H1 (cell line): ENCODE measurements around the gene STXBP5. TPM values are rescaled to one million over a fixed set of nuclear protein-coding genes. Genes with fewer than 3 reads are reported as not detected.

Source experiments
- CTCF ChIA-PET: fragments of 300-600 bp; sonication (Branson Sonifier 250); formaldehyde crosslinking; loops from one replicate; lab custom pipeline; 2021; ENCODE audit not compliant: partially characterized antibody; lab: Charles Lee
- POLR2A ChIA-PET: fragments of 300-600 bp; sonication (Branson Sonifier 250); formaldehyde crosslinking; loops from one replicate; lab custom pipeline; 2021; ENCODE audit warnings: inconsistent platforms; ENCODE audit not compliant: partially characterized antibody; lab: Charles Lee
- DNase-seq, 2 experiments: peaks; one replicate each; pipeline versions ENCODE4 v3.0.0 to v3.0.0-alpha.2; 2010 to 2022; ENCODE audit warnings: low spot score in 2 of 2, low read depth in 1 of 2, mixed read lengths in 1 of 2
- FAIRE-seq: peaks from 2 replicates; lab custom pipeline; 2011; peaks lifted over from hg19 to GRCh38; lab: Jason Lieb, UNC
- H2AFZ ChIP-seq: 2 replicates; pipeline ENCODE4 v1.8.1; 2012; ENCODE audit warnings: low read length, inconsistent platforms
- H2AK5ac ChIP-seq: 2 replicates; pipeline ENCODE4 v1.6.1; 2013; ENCODE audit warnings: low read depth, low read length
- H2BK120ac ChIP-seq: replicated peaks from 2 replicates; pipeline ENCODE3; 2013; ENCODE audit warnings: low read depth, low read length, inconsistent platforms
- H2BK12ac ChIP-seq: 2 replicates; pipeline ENCODE4 v1.6.1; 2013; ENCODE audit warnings: low read depth, low read length
- H2BK15ac ChIP-seq: 2 replicates; pipeline ENCODE4 v1.6.1; 2013; ENCODE audit warnings: low read length
- H2BK20ac ChIP-seq: 2 replicates; pipeline ENCODE4 v1.6.1; 2013; ENCODE audit warnings: low read length
- H2BK5ac ChIP-seq: 2 replicates; pipeline ENCODE4 v1.6.1; 2013; ENCODE audit warnings: low read depth, low read length
- H3K14ac ChIP-seq: 2 replicates; pipeline ENCODE4 v1.6.1; 2013; ENCODE audit warnings: inconsistent platforms; ENCODE audit not compliant: insufficient read length
- H3K18ac ChIP-seq: 2 replicates; pipeline ENCODE4 v1.6.1; 2013; ENCODE audit warnings: low read length; ENCODE audit errors: extremely low read depth
- H3K23ac ChIP-seq: 2 replicates; pipeline ENCODE4 v1.6.1; 2013; ENCODE audit warnings: inconsistent platforms; ENCODE audit not compliant: insufficient read length
- H3K23me2 ChIP-seq: 2 replicates; pipeline ENCODE4 v1.6.1; 2013; ENCODE audit warnings: low read depth, low read length
- H3K27ac ChIP-seq: 2 replicates; pipeline ENCODE4 v1.6.1; 2011; ENCODE audit warnings: low read depth, low read length, inconsistent platforms
- H3K27me3 ChIP-seq, 4 experiments: replicated peaks in 1 of 4; 1 replicate in 1 of 4; 2 replicates in 3 of 4; pipeline versions ENCODE4 v1.6.1 to v1.8.1; 2011 to 2013; ENCODE audit warnings: low read length in 3 of 4, mild to moderate bottlenecking in 3 of 4, inconsistent platforms in 2 of 4, mixed read lengths in 2 of 4, moderate library complexity in 1 of 4; ENCODE audit not compliant: control insufficient read depth in 3 of 4, insufficient read depth in 3 of 4; ENCODE audit errors: extremely low read depth in 1 of 4
- H3K36me3 ChIP-seq, 4 experiments: 2 replicates each; pipeline versions ENCODE4 v1.6.1 to v1.8.1; 2011 to 2013; ENCODE audit warnings: mild to moderate bottlenecking in 4 of 4, low read length in 3 of 4, moderate library complexity in 2 of 4, control low read depth in 1 of 4, inconsistent platforms in 1 of 4; ENCODE audit not compliant: insufficient read depth in 4 of 4, control insufficient read depth in 2 of 4
- H3K4ac ChIP-seq: replicated peaks from 2 replicates; pipeline ENCODE3; 2013; ENCODE audit warnings: low read length, low read depth, mixed read lengths, inconsistent platforms; ENCODE audit not compliant: insufficient read length
- H3K4me1 ChIP-seq, 4 experiments: replicated peaks in 1 of 4; 1 replicate in 1 of 4; 2 replicates in 3 of 4; pipeline versions ENCODE4 v1.6.1 to v1.8.1; 2011 to 2013; ENCODE audit warnings: low read length in 3 of 4, inconsistent platforms in 2 of 4, mixed read lengths in 1 of 4; ENCODE audit not compliant: insufficient read depth in 4 of 4, control insufficient read depth in 3 of 4
- H3K4me2 ChIP-seq, 2 experiments: 2 replicates each; pipeline versions ENCODE4 v1.6.1 to v1.8.1; 2011 to 2013; ENCODE audit warnings: low read depth in 2 of 2, low read length in 2 of 2, control low read depth in 1 of 2, inconsistent platforms in 1 of 2, mild to moderate bottlenecking in 1 of 2; ENCODE audit not compliant: insufficient read depth in 1 of 2
- H3K4me3 ChIP-seq, 4 experiments: fragments of 200-600, 300-600 bp in 1 of 4; sonication (generic), shearing (Covaris generic), sonication (Bioruptor Twin) in 1 of 4; 2 replicates each; pipeline versions ENCODE4 v1.5.1 to v1.8.1; 2011 to 2016; ENCODE audit warnings: low read length in 4 of 4, low read depth in 3 of 4, control low read depth in 2 of 4, inconsistent platforms in 2 of 4, mild to moderate bottlenecking in 2 of 4, mixed read lengths in 1 of 4, moderate library complexity in 1 of 4; ENCODE audit not compliant: insufficient read depth in 2 of 4; ENCODE audit errors: extremely low read depth in 1 of 4
- H3K56ac ChIP-seq: replicated peaks from 2 replicates; pipeline ENCODE3; 2013; ENCODE audit warnings: low read depth, mild to moderate bottlenecking, mixed read lengths, low read length, inconsistent platforms; ENCODE audit not compliant: insufficient read length
- H3K79me1 ChIP-seq: 2 replicates; pipeline ENCODE4 v1.6.1; 2013; ENCODE audit warnings: low read depth, low read length, control low read depth
- H3K79me2 ChIP-seq, 2 experiments: 2 replicates each; pipeline versions ENCODE4 v1.6.1 to v1.8.1; 2012 to 2013; ENCODE audit warnings: low read length in 2 of 2, mild to moderate bottlenecking in 2 of 2, inconsistent platforms in 1 of 2; ENCODE audit not compliant: insufficient read depth in 2 of 2, control insufficient read depth in 1 of 2
- H3K9ac ChIP-seq, 4 experiments: replicated peaks in 1 of 4; 1 replicate in 1 of 4; 2 replicates in 3 of 4; pipeline versions ENCODE4 v1.6.1 to v1.8.1; 2011 to 2013; ENCODE audit warnings: low read depth in 3 of 4, low read length in 3 of 4, control low read depth in 2 of 4, mild to moderate bottlenecking in 2 of 4, moderate library complexity in 2 of 4, inconsistent platforms in 1 of 4; ENCODE audit errors: extremely low read depth in 1 of 4
- H3K9me3 ChIP-seq, 2 experiments: 2 replicates each; pipeline versions ENCODE4 v1.6.1 to v1.8.1; 2012 to 2013; ENCODE audit warnings: mild to moderate bottlenecking in 2 of 2, moderate library complexity in 2 of 2, control low read depth in 1 of 2, inconsistent platforms in 1 of 2, low read depth in 1 of 2, low read length in 1 of 2, mixed read lengths in 1 of 2; ENCODE audit not compliant: insufficient read depth in 2 of 2
- H4K20me1 ChIP-seq, 2 experiments: replicated peaks in 1 of 2; 2 replicates each; pipeline versions ENCODE3 to v1.8.1; 2011 to 2013; ENCODE audit warnings: inconsistent platforms in 2 of 2, low read length in 2 of 2, mild to moderate bottlenecking in 1 of 2; ENCODE audit not compliant: insufficient read depth in 2 of 2, control insufficient read depth in 1 of 2
- H4K5ac ChIP-seq: 2 replicates; pipeline ENCODE4 v1.6.1; 2013; ENCODE audit warnings: low read length, low read depth, mixed read lengths, inconsistent platforms; ENCODE audit not compliant: insufficient read length
- H4K8ac ChIP-seq: 2 replicates; pipeline ENCODE4 v1.8.0; 2013; ENCODE audit warnings: mild to moderate bottlenecking, moderate library complexity, low read length, inconsistent platforms; ENCODE audit not compliant: insufficient read depth; ENCODE audit errors: extremely low read depth
- H4K91ac ChIP-seq: replicated peaks from 2 replicates; pipeline ENCODE3; 2013; ENCODE audit warnings: low read length, mixed read lengths, inconsistent platforms; ENCODE audit not compliant: insufficient read length
- BACH1 ChIP-seq: IDR thresholded peaks from 2 replicates; pipeline ENCODE4 v1.6.1; 2012; ENCODE audit warnings: low read length, improper control_type of control experiment
- CBX8 ChIP-seq: fragments of 300-800, 300-1000 bp; sonication (generic); IDR thresholded peaks from 2 replicates; pipeline ENCODE4 v1.7.1; 2016; ENCODE audit warnings: low read depth, low read length, borderline replicate concordance
- HDAC2 ChIP-seq, 2 experiments: fragments of 300-600 bp in 1 of 2; sonication (generic) in 1 of 2; IDR thresholded peaks; 2 replicates each; pipeline ENCODE4 v1.6.1; 2011 to 2012; ENCODE audit warnings: low read depth in 2 of 2, low read length in 2 of 2, mild to moderate bottlenecking in 2 of 2, moderate library complexity in 2 of 2, borderline replicate concordance in 1 of 2, inconsistent platforms in 1 of 2
- RNF2 ChIP-seq: fragments of 200-900, 300-1000 bp; sonication (generic); IDR thresholded peaks from 2 replicates; pipeline ENCODE4 v1.7.1; 2016; ENCODE audit warnings: borderline replicate concordance, low read depth, mild to moderate bottlenecking, antibody characterized with exemption, low read length; ENCODE audit not compliant: poor library complexity, severe bottlenecking; ENCODE audit errors: missing control alignments
- WGBS, 2 experiments: shearing (Covaris generic) in 1 of 2; methylation state at CpG; one replicate each; pipeline versions ENCODE4 v1.1.6 to v1.1.7; 2013 to 2015; ENCODE audit warnings: low lambda C conversion rate in 2 of 2, mixed read lengths in 2 of 2, inconsistent platforms in 1 of 2, low coverage in 1 of 2, missing lambda C conversion rate in 1 of 2; ENCODE audit not compliant: insufficient replicate concordance in 2 of 2, insufficient coverage in 1 of 2, insufficient read length in 1 of 2; ENCODE audit errors: extremely low coverage in 1 of 2, missing lambda C conversion rate in 1 of 2; 5-methylcytosine and 5-hydroxymethylcytosine counted together
- polyA plus RNA-seq, 7 experiments: library from polyadenylated mRNA; depleted of rRNA in 3 of 7; stranded (reverse) in 5 of 7; unstranded in 2 of 7; fragments of >200 nt in 5 of 7; fragments of 200-250 nt in 2 of 7; gene quantifications; 1 replicate in 5 of 7; 2 replicates in 1 of 7; 4 replicates in 1 of 7; pipeline versions ENCODE4 v1.2.1 to v1.2.3, GENCODE V29; 2011 to 2013; ENCODE audit warnings: missing spikeins in 2 of 7, mixed read lengths in 2 of 7
- total RNA-seq: library from RNA; stranded (reverse); fragmentation: NEBNext Ultra II Directional; extraction: Animal tissue kit (Norgen Biotek cat#: 25700); gene quantifications from 2 replicates; pipeline ENCODE4 v1.2.1, GENCODE V29; 2021
- TF ChIP-seq, protein P1 (sequence below): IDR thresholded peaks from 2 replicates; pipeline ENCODE4 v1.6.1; 2011; ENCODE audit warnings: low read depth, mild to moderate bottlenecking, low read length; ENCODE audit not compliant: insufficient read depth

STXBP5 gene
- total and polyA plus RNA-seq, 2 of the 8 experiments (the other 6 are each of a cell fraction or from before 2014, with no cell fraction given) = 2.7 to 10.8 TPM

DNA sequence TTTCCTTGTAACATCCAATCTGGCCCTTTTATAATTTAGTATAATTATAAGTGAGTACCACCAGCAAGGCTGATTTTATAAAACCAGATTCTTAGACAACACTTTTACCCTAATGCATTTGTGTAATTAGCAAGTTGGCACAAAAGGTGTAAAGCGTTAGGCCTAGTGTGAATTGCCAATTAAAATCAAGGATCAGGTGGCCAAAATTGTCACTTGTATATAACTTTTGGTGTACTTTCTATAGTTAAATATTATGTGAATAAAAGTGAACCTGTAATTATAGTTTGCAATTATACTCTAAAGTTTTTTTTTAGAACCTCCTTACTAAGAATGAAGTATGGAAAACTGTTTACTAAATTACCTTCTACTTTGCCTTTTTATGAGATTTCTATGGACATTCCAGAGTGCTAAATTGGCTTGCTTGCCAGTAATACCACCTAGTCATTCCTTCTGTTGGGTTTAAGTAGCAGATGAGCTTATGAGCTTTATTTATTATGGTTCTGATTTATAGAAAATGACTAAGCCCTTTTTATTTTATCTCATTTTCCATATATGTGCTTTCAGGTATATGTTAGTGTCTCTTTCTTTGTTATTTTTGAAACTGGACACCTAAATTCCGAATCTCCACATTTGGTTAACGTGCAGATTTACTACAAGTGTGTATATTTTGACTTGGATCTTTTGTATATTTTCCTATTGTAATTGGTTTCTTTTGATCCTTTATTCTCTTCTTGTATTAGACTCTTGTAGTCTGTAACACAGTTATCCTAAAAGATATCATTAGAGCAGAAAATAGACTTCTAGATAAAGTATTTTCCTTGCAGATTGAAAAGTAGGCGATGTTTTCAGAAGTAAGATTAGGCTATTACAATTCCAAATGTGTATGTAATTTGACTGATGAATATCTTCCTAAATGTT lies 3.9 kb downstream of the STXBP5 start:
- Histone ChIP-seq H3K18ac (no peak overlapping the region), H2BK120ac (no peak overlapping the region), H3K23ac (no peak overlapping the region), H3K4me1 (0 out of 7 replicates have a peak, but pooled peaks cover 0 to 2% (median 0%) of the 10 kb centered on the region in 4 experiments), H2BK5ac (no peak overlapping the region), H2AFZ (no peak overlapping the region), H4K5ac (no peak overlapping the region), H4K8ac (no peak overlapping the region), H3K23me2 (peaks cover 3% of the 10 kb centered on the region), H3K27me3 (0 out of 7 replicates have a peak, but pooled peaks cover 0 to 2% (median 0%) of the 10 kb centered on the region in 4 experiments), H3K79me1 (no peaks in the 10 kb centered on the region), H2AK5ac (no peak overlapping the region), H4K20me1 (no peaks in the 10 kb centered on the region), H3K9ac (no peak overlapping the region), H3K4me3 (no peak overlapping the region), H4K91ac (no peak overlapping the region), H3K36me3 (peaks cover 0 to 2% (median 0%) of the 10 kb centered on the region in 4 experiments; a peak in 1 of 8 replicates), H3K14ac (no peak overlapping the region), H3K4me2 (no peak overlapping the region), H2BK20ac (no peak overlapping the region), H3K27ac (no peak overlapping the region), H3K9me3 (no peaks in the 10 kb centered on the region), H2BK12ac (no peak overlapping the region), H3K56ac (no peak overlapping the region), H3K79me2 (peaks cover 0 to 34% of the 10 kb centered on the region in 2 experiments; a peak in 3 of 4 replicates), H2BK15ac (no peak overlapping the region), H3K4ac (no peak overlapping the region)
- ChIA-PET CTCF (no interaction called here), POLR2A (no interaction called here)
- TF ChIP-seq RNF2 (no peak), HDAC2 (IDR thresholded peaks at IDR 0.05; ENCODE audit: borderline replicate concordance in 1 of 2, low read depth in 2 of 2, low read length in 2 of 2) (no peak), CBX8 (no peak), BACH1 (no peak)
- TF ChIP-seq, protein P1, sequence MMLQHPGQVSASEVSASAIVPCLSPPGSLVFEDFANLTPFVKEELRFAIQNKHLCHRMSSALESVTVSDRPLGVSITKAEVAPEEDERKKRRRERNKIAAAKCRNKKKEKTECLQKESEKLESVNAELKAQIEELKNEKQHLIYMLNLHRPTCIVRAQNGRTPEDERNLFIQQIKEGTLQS = no peak
- DNase-seq = no peak
- 89% methylated on average over 4 of the region's 4 CpGs; no CpG with 5 or more reads in 1 of the 2 experiments for whole genome bisulfite sequencing, 2 experiments
- no peak for FAIRE-seq
